T1000 (cell line): ENCODE measurements around the gene VSIG4.
"Not testable (repeated sequence)": the region's sequence is repeated elsewhere in the genome, so short reads cannot be mapped to it uniquely, and the experiment has no call there.

ENCODE experiments used
- DNase-seq: peaks from one replicate; lab custom pipeline; 2025; ENCODE audit warnings: mixed read lengths; lab: John Stamatoyannopoulos, UW

VSIG4 gene

GRCh38 chrX:66007851-66008250, 32.0 kb downstream of the VSIG4 start:
- DNase-seq = no peak

GRCh38 chrX:66005830-66006449, 33.9 kb downstream of the VSIG4 start:
- no peak for DNase-seq

GRCh38 chrX:66004928-66005829, 34.7 kb downstream of the VSIG4 start:
- DNase-seq = no peak

GRCh38 chrX:66002824-66003680, 36.8 kb downstream of the VSIG4 start:
- DNase-seq = no peak

GRCh38 chrX:66001596-66001995, 38.3 kb downstream of the VSIG4 start:
- no peak for DNase-seq

GRCh38 chrX:66000628-66001272, 39.1 kb downstream of the VSIG4 start:
- no peak for DNase-seq

GRCh38 chrX:66000178-66000577, 39.7 kb downstream of the VSIG4 start:
- DNase-seq = no peak

GRCh38 chrX:65999563-66000148, 40.2 kb downstream of the VSIG4 start:
- no peak for DNase-seq

- DNase-seq = no peak
Observed at GRCh38 chrX:65999029-65999562, 40.8 kb downstream of the VSIG4 start.

- no peak for DNase-seq
Observed at GRCh38 chrX:65997978-65998717, 41.7 kb downstream of the VSIG4 start.

- DNase-seq = no peak
Observed at GRCh38 chrX:65994519-65995506, 45.1 kb downstream of the VSIG4 start.

GRCh38 chrX:65993915-65994460, 45.9 kb downstream of the VSIG4 start:
- no peak for DNase-seq

GRCh38 chrX:65993332-65993731, 46.5 kb downstream of the VSIG4 start:
- no peak for DNase-seq

GRCh38 chrX:65990702-65991101, 49.2 kb downstream of the VSIG4 start:
- no peak for DNase-seq

GRCh38 chrX:65987811-65988210, 52.1 kb downstream of the VSIG4 start:
- DNase-seq = no peak

- peak; percentile 17 for DNase-seq
Observed at GRCh38 chrX:65985922-65986588, 53.8 kb downstream of the VSIG4 start.

- DNase-seq = no peak
Observed at GRCh38 chrX:65985211-65985610, 54.7 kb downstream of the VSIG4 start.

GRCh38 chrX:65977161-65977560, 62.7 kb downstream of the VSIG4 start:
- DNase-seq = not testable (repeated sequence)
